NK-92 treated with Interleukin-12 subunit alpha and Interleukin-12 subunit beta, amount 100 ng/mL, for 24 hours (cell line): ENCODE measurements around the gene RELB.
"Not testable (repeated sequence)": the region's sequence is repeated elsewhere in the genome, so short reads cannot be mapped to it uniquely, and the experiment has no call there.

Source experiments
- DNase-seq: peaks from one replicate; lab custom pipeline; 2025; lab: John Stamatoyannopoulos, UW

RELB gene

DNA sequence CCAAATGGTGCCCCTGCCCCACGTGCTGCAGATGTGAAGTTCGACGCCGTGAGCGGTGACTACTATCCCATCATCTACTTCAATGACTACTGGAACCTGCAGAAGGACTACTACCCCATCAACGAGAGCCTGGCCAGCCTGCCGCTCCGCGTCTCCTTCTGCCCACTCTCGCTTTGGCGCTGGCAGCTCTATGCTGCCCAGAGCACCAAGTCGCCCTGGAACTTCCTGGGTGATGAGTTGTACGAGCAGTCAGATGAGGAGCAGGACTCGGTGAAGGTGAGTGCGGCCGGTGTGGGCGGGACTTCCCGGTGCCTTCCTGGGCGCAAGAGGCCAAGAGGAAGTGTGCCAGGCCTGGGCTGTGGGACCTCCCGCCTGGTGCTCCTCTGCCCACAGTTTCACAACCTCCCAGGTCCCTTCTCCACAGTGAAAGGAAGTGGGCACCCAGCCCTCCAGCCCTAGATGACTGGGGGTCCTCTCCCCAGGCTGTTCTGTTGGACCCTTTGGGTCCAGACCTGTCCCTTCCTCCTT lies 14.1 kb upstream of the RELB start:
- no peak for DNase-seq

DNA sequence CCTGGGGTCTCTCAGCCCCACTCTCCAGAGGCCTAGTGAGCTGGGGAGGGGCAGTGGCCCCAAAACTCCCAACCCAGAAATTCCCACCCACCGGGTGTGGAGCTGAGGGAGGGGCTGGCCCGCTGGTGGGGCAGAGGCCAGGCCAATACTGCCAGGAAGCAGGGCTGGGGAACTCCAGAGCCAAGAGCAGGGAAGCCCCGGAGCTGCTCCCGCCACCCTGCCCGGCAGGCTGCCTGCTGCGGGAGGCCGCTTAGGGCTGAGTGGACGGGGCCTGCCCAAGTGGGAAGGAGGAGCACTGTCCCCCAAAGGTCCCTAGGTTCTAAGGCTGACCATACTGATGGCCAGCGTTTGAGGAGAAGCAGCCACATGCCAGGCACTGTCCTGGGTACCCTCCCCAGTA lies 13.0 kb upstream of the RELB start:
- no peak for DNase-seq

DNA sequence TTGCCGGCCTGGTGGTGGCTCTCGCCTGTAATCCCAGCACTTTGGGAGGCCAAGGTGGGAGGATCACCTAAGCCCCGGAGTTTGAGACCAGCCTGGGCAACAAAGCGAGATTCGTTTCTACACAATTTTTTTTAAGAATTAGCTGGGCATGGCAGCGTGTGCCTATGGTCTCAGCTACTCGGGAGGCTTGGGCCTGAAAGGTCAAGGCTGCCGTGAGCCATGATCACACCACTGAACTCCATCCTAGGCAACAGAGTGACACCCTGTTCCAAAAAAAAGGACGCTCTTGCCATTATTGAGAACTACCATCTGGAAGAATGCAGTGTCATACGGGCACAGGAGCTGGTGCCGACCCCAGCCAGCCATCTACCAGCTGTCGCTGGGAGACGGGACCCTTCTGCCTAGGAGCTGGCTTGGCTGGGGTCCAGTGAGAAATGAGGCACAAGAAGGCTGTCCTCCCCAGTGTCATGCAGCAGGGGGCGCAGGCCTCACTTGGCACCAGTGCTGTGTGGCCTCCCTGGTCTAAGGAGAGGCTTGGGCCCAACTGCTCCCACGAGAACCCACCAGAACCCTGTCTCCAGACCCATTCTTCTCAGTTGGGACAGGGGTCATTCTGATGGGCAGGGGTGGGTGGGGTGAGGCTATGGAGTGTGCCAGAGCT lies 12.2 kb upstream of the RELB start:
- peak; percentile 33 for DNase-seq

DNA sequence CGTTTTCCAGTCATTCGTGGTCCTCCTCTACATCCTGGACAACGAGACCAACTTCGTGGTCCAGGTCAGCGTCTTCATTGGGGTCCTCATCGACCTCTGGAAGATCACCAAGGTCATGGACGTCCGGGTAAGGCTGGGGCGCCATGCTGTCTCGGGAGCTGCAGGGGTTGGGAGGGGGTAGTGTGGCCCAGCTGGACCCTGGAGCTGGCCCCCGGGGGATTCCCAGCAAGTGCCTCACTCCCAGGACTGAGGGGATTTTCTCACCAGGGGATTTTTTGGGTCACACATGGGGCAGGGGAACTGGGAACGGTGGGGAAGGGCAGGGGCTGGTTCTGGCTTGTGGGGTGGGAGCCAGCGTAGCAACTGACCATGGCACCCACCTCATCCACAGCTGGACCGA lies 10.8 kb upstream of the RELB start:
- DNase-seq, result no peak

DNA sequence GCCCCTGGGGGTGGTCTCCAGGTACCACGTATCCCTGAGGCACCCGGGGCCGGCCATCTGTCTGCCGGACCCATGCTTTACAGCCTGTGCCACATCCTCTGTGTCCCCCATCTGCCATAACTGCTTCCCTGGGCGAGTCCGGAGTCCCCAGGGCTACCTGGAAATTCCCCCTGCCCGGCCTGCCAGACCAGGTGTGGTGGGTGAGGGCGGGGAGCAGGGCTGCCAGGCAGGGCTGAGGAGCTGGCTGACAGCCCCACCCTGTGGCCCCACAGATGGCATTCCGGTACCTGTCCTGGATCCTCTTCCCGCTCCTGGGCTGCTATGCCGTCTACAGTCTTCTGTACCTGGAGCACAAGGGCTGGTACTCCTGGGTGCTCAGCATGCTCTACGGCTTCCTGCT lies 10.3 kb upstream of the RELB start:
- no peak for DNase-seq

DNA sequence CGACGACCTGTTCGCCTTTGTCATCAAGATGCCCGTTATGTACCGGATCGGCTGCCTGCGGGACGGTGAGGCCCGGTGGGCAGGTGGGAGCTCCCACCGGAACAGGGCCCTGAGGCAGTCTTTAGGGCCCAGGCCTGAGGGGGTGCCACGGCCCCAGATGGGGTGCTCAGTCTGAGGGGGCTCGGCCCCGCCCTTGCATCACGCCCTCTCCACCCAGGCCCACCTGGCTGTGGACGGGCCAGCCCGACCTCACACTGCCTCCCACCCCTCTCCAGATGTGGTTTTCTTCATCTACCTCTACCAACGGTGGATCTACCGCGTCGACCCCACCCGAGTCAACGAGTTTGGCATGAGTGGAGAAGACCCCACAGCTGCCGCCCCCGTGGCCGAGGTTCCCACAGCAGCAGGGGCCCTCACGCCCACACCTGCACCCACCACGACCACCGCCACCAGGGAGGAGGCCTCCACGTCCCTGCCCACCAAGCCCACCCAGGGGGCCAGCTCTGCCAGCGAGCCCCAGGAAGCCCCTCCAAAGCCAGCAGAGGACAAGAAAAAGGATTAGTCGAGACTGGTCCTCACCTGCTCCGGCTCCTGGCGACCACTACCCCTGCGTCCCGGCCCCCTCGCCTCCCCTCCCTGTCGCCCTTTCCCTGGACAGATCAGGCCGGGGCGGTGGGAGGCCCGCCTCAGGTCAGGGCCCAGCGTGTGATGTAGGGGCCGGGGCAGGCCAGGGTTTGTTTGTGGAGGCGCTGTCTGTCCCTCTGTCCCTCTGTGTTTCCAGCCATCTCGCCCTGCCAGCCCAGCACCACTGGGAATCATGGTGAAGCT lies 8.7 kb upstream of the RELB start:
- no peak for DNase-seq

DNA sequence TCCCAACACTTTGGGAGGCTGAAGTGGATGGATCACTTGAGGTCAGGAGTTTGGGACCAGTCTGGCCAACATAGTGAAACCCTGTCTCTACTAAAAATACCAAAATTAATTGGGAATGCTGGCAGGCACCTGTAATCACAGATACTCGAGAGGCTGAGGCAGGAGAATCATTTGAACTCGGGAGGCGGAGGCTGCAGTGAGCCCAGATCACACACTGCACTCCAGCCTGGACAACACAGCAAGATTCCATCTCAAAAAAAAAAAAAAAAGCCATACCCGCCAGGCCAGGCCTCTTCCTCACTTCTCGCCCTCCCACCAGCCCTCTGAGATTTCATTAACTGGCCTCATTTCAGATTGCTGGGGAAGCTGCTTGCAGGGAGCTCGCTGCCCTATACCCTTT lies 7.7 kb upstream of the RELB start:
- no peak for DNase-seq

DNA sequence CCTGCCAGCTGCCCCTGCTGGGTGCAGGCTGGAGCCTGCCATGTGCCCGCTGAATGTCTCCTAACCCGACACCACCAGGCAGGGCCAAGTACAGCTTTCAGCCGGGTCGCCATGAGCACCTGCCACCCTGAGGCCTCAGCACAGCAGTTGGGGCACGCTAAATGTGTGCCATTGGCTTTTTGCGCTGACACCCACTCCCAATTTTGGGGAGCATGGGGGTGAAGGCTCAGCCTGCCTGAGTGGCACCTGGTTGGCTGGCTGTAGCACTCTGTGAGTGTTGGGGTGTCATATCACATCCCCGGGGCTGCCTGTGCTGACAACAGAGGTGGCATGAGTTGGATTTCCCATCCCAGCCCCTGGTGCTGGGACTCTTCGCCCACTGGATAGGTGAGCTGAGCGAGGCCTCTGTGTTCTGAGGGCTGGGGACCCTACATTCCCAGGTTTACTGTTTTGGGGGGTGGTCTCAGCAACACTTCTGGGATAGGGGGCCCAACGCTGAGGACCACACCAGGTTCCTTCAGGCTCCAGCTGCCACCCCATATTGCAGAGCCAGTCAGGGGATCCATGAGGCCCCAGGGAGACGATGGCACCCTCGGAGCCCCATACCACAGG lies 7.2 kb upstream of the RELB start:
- no peak for DNase-seq

DNA sequence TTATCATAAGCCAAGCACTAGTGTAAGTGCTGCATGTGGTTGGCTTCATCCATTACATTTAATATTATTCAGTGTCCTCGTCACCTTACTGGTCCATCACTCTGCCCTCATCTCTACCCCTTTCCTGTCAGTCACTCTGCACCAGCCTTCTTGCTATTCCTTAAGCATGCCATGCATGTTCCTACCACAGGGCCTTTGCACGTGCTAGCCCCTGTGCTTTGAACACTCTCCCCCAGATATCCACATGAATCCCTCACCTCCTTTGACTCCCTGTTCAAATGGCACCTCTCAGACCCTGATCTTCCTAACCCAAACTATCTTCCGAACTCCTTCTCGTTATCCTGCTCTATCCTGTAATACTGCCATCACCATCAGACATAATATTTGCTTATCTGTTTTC lies 3.2 kb upstream of the RELB start:
- no peak for DNase-seq

DNA sequence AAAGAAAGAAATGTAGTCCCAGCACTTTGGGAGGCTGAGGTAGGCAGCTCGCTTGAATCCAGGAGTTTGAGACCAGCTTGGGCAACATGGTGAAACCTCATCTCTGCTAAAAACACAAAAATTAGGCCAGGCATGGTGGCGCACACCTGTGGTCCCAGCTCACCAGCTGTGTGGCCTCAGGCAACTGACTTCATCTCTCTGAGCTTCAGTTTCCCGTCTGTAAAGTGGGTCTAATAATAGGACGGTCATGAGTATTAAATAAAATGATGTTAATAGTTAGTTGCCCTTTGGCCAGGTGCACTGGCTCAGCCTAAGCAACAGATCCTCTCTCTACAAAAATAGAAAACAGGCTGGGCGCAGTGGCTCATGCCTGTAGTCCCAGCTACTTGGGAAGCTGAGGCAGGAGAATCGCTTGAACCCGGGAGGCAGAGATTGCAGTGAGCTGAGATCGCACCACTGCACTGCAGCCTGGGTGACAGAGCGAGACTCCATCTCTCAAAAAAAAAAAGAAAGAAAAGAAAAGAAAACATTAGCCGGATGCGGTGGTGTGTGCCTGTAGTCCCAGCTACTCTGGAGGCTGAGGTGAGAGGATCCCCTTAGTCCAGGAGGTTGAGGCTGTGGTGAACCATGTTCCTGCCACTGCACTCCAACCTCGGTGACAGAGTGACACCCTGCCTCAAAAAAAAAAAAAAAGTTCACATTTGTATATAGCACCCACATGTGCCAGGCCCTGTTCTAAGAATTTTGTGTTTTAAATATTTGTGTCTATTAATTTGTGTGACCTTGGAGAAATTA lies 1.9 kb upstream of the RELB start:
- DNase-seq, result not testable (repeated sequence)

DNA sequence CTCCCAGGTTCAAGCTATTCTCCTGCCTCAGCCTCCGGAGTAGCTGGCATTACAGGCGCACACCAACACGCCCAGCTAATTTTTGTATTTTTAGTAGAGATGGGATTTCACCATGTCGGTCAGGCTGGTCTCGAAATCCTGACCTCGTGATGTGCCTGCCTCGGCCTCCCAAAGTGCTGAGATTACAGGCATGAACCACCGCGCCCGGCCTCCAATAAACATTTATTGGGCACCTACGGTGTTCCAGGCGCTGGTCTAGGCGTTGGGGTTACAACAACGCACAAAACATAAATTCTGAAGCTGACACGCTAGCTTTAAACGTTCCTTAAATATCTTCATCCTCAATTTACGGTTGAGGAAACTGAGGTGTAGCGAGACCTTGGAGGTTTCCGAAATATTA lies 599 bp upstream of the RELB start:
- DNase-seq, result not testable (repeated sequence)

DNA sequence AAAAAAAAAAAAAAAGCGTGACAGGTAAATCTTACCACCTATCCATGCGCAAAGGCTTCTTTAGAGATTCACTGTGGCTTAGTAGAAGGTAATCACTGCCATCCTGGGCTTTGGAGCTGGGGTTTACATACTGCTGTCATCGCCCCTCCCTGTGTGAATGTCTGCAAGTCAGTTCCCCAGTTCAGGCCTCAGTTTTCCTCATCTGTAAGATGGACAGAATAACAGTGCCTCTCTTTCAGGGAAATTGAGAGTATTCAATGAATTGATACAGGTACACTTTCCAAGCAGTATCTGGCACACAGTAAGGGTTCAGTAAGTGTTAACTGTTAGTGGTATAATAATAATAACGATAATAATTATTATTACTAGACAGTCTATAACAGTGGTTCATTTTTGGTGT lies 2.2 kb downstream of the RELB start:
- no peak for DNase-seq

DNA sequence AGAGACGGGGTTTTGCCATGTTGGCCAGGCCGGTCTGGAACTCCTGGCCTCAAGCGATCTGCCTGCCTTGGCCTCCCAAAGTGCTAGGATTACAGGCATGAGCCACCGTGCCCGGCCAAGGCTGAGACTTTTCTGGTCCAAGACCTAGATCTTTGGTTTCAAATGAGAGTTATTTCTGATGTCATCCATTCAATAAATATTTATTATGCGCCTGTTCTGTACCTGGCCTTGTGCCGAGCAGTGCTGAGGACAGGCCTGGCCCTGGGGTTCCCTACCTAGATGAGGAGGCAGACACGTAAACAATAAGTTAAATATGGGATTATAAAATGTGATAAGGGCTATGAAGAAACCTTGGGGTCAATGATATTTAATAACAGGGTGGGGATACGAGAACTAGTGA lies 4.5 kb downstream of the RELB start:
- no peak for DNase-seq

DNA sequence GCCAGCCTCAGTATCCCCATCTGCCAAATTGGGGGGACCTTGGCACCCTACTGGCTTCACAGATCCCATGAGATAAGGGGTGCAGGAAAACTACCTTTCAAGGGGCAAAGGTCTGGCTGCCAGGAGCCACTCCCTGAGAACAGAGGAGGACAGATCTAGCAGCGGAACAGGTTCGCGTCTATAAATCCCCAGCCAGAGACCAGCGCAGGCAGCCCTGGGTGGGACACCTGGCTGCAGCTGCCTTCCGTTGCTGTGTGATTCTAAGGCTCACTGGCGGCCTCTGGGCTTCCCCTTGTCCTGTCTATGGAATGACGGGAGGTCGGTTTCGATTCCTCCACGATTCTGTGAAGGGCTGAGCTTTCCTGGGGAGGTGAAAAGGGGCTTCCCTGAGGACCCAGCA lies 7.3 kb downstream of the RELB start:
- no peak for DNase-seq

DNA sequence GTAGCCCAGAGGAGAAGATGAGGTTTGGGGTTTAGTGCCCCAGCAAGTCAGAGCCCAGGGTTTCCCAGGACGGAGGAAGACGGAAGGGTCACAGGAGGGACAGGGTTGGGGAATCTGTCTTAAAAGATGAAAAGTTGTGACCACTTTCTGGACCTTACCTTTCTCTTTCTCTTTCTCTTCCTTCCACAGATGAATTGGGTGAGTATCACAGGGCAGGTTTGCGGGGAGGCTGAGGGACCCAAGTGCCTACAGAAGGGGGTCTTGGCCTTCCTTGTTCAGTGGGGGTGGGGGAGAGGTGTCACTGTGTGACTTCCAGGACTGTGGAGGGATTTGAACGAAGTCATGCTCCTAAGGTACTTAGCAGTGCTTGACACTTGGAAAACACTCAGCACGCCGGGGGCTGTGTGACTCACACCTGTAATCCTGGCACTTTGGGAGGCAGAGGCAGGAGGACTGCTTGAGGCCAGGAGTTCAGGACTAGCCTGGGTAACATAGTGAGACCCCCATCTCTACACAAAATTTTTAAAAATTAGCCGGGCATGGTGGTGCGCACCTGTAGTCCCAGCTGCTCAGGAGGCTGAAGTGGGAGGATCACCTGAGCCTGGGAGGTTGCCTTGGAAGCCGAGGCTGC lies 8.5 kb downstream of the RELB start:
- DNase-seq, result no peak

DNA sequence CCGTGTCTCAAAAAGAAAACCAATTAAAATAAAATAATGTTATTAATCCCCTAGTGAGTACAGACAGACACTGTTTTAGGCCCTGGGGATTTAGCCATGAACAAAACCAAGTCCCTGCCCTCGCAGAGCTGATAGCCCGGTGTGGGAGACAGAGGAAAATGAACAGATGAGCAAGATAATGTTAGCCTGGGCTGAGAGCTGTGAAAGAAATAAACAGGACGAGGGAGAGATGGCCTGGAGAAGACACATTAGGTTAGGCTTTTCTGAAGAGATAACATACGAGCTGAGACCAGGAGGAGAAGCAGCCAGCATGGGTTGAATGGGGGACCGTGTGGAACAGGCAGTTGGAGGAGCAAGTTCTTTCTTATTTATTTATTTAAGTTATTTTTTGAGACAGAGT lies 9.0 kb downstream of the RELB start:
- no peak for DNase-seq

DNA sequence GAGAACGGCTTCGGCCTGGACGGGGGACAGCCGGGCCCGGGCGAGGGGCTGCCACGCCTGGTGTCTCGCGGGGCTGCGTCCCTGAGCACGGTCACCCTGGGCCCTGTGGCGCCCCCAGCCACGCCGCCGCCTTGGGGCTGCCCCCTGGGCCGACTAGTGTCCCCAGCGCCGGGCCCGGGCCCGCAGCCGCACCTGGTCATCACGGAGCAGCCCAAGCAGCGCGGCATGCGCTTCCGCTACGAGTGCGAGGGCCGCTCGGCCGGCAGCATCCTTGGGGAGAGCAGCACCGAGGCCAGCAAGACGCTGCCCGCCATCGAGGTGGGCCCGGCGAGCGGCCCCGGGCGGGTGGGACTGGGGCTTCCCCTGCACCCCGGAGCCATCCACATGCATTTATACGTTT lies 10.7 kb downstream of the RELB start:
- no peak for DNase-seq

DNA sequence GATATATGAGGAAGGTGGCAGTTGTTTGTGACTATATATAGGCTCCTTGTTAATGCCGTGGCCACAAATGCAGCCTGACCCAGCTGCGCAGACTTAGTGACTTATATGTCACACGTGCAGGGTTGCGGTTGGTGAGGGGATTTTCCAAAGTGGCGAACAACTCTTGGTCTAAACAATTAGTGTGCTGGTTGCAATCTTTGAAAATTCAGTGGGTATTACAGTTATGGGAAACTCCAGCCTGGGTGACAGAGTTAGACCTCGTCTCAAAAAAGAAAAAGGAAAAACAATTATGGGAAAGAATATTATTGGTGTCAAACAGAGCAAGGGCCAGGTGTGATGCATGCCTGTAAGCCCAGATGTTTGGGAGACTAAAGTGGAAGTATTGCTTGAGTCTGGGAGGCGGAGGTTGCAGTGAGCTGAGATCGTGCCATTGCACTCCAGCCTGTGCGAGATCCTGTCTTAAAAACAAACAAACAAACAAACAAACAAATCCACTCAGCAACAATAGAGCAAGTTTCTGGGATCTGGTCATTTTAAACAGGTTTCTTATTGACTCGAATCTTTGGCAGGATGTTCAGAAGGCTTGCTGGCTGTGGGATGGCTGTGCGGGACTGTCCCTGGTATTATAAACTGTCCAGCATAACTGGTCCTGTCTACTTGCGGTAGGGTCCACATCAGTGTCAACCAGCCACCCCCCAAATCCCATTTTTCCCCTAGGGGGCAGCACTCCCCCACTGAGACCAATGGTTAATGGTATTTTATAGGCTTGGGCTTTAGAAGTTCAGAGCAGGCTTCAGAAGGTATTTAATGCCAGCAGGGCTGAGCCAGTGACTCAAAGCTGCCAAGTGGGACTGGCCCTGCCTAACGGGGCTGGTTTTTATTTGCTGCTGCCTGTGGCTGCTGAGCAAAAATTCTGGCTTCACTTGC lies 15.4 kb downstream of the RELB start:
- DNase-seq, result peak; percentile 45

DNA sequence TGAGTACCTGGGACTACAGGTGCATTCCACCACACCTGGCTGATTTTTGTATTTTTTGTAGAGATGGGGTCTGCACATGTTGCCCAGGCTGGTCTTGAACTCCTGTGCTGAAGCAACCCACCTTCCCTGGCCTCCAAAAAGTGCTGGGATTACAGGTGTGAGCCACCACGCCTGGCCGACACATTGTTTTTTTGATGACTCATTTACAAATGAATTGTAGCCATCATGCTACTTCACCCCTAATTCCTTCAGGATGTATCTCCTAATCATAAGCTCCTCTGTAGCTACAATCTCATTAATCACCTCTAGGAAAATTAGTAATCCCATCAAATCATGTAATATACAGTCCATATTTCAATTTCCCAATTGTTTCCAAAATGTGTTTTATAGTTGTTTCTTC lies 17.9 kb downstream of the RELB start:
- DNase-seq, result no peak

DNA sequence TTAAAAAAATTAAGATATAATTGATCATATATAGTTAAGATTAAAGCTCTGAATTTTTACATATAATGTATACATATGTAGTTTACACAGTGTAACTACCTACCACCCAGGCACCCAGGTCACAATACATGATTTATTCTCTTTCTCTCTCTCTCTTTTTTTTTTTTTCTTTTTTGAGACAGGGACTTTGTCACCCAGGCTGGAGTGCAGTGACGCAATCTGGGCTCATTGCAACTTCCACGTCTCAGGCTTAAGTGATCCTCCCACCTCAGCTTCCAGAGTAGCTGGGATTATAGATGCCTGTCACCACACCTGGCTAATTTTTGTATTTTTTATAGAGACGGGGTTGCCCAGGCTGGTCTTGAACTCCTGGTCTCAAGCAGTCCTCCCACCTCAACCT lies 18.8 kb downstream of the RELB start:
- no peak for DNase-seq

DNA sequence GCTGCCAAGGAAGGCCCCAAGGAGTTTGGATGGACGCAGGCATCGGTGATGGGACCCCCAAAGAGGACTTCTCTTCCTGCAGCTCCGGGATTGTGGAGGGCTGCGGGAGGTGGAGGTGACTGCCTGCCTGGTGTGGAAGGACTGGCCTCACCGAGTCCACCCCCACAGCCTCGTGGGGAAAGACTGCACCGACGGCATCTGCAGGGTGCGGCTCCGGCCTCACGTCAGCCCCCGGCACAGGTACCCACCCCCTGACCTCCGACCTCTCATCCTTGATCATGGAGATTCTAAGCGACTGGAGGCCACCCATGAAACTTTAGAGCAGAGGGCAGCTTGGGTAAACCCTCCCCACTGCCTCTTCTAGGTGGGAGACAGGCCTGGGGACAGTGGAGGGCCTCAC lies 20.7 kb downstream of the RELB start:
- DNase-seq, result no peak
